ENCODE data around the gene FOXC1. TPM values are rescaled to one million over a fixed set of nuclear protein-coding genes. Genes with fewer than 3 reads are reported as not detected.

The FOXC1 gene
- total RNA-seq, 1 experiment from 2014 or later = 40.7 TPM

DNA sequence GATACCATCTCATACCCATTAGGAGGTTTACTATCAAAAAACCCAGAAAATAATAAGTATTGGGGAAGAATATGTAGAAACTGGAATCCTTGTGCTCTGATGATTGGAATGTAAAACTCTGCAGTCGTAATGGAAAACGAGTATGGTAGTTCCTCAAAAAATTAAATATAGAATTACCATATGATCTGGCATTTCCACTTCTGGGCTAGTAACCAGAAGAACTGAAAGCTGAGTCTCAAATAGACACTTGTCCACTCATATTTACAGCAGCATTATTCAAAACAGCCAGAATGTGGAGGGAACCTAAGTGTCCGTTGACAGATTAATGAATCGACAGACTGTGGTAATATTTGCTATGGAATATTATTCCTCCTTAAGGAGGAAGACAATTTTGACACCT lies 44.3 kb downstream of the FOXC1 start:
- intact Hi-C loops (cut with micrococcal nuclease) = no loop called here
- Histone ChIP-seq H3K79me2 (ENCODE audit: insufficient read depth, low read length) (no peaks in the 10 kb centered on the region), H3K4me3 (replicated peaks in 1 of 2; ENCODE audit: low read depth in 1 of 2, low read length in 2 of 2) (no peak overlapping the region), H3K27me3 (ENCODE audit: insufficient read depth, low read length) (no peaks in the 10 kb centered on the region), H3K27ac (ENCODE audit: low read depth, low read length) (no peak overlapping the region), H3K9ac (ENCODE audit: low read length) (no peak overlapping the region), H2AFZ (ENCODE audit: low read depth, low read length, poor library complexity, severe bottlenecking) (no peak overlapping the region), H3K4me1 (ENCODE audit: control insufficient read depth in 1 of 2, insufficient read depth in 2 of 2, low read length in 2 of 2) (no peaks in the 10 kb centered on the region), H3K9me3 (ENCODE audit: control insufficient read depth in 1 of 2, insufficient read depth in 1 of 2, low read depth in 1 of 2, low read length in 2 of 2) (no peaks in the 10 kb centered on the region), H3K36me3 (ENCODE audit: control insufficient read depth in 1 of 2, insufficient read depth in 2 of 2, low read length in 2 of 2) (no peaks in the 10 kb centered on the region), H4K20me1 (ENCODE audit: insufficient read depth) (no peaks in the 10 kb centered on the region), H3K9me2 (ENCODE audit: insufficient read depth) (no peaks in the 10 kb centered on the region), H3K4me2 (ENCODE audit: low read length) (no peak overlapping the region)
- DNase-seq (ENCODE audit: low read depth, low spot score) = no peak
- ChIA-PET POLR2A (no interaction called here), RAD21 (ENCODE audit: low non-redundant PET in 1 of 2, low total read pairs in 2 of 2, uncharacterized antibody in 2 of 2, unreplicated experiment in 2 of 2) (no interaction called here), CTCF (no interaction called here)
- no TSS peak for BruUV-seq (replicated peaks)
- ATAC-seq = no peak
- TF ChIP-seq CTCF (IDR thresholded peaks at IDR 0.05 in 2 of 3, conservative IDR thresholded peaks at IDR 0.05 in 1 of 3; ENCODE audit: borderline replicate concordance in 1 of 3, insufficient read depth in 1 of 3, low read depth in 2 of 3, low read length in 2 of 3) = no peak
- no peak for TF ChIP-seq YY1 (IDR thresholded peaks at IDR 0.05; ENCODE audit: extremely low read depth, insufficient replicate concordance, low read depth, low read length)

DNA sequence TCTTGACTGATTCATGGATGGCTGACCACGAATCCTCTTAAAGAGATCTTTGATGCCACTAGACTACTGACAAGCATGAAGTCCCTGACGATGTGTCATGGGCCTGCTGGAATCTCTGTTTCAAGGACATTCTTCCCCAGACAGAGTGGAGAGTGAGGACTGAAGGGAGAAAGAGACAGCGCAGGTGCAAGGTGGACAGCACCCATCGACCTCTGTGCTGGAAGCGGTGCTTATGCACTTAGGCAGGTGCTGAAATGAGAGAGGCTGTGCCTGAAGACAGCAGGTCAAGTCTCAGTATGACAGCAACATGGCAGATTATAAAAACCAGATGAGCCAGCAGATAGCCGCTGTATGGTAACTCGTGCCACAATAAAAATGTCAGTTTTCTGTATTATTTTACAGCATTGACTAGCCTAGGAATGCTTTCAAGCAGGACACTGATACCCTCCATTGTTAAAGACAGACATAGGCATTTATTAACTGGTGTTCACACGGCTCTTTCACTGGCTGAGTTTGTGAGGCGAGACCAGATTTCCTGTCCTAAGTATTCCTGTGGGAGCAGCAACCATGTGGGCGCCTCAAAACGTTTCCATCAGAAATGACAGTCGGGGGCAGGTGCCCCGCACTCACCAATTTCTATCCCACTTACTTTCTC lies 47.5 kb downstream of the FOXC1 start:
- Histone ChIP-seq H3K4me1 (ENCODE audit: control insufficient read depth in 1 of 2, insufficient read depth in 2 of 2, low read length in 2 of 2) (no peaks in the 10 kb centered on the region), H3K79me2 (ENCODE audit: insufficient read depth, low read length) (no peaks in the 10 kb centered on the region), H3K4me3 (replicated peaks in 1 of 2; ENCODE audit: low read depth in 1 of 2, low read length in 2 of 2) (no peak overlapping the region), H3K9me2 (ENCODE audit: insufficient read depth) (no peaks in the 10 kb centered on the region), H3K36me3 (ENCODE audit: control insufficient read depth in 1 of 2, insufficient read depth in 2 of 2, low read length in 2 of 2) (no peaks in the 10 kb centered on the region), H3K27me3 (ENCODE audit: insufficient read depth, low read length) (no peaks in the 10 kb centered on the region), H3K9ac (ENCODE audit: low read length) (no peak overlapping the region), H3K9me3 (ENCODE audit: control insufficient read depth in 1 of 2, insufficient read depth in 1 of 2, low read depth in 1 of 2, low read length in 2 of 2) (no peaks in the 10 kb centered on the region), H3K4me2 (ENCODE audit: low read length) (no peak overlapping the region), H2AFZ (ENCODE audit: low read depth, low read length, poor library complexity, severe bottlenecking) (no peak overlapping the region), H4K20me1 (ENCODE audit: insufficient read depth) (no peaks in the 10 kb centered on the region), H3K27ac (ENCODE audit: low read depth, low read length) (no peak overlapping the region)
- POLR2A ChIA-PET = no interaction called here
- CTCF ChIA-PET = no interaction called here
- RAD21 ChIA-PET (ENCODE audit: low non-redundant PET in 1 of 2, low total read pairs in 2 of 2, uncharacterized antibody in 2 of 2, unreplicated experiment in 2 of 2) = no interaction called here
- no peak for ATAC-seq
- BruUV-seq (replicated peaks) = no TSS peak
- DNase-seq (ENCODE audit: low read depth, low spot score) = no peak
- intact Hi-C loops (cut with micrococcal nuclease) = no loop called here
- TF ChIP-seq SP1 (IDR thresholded peaks at IDR 0.05; ENCODE audit: low read depth) (no peak), REST (IDR thresholded peaks at IDR 0.05; ENCODE audit: low read depth) (no peak), CBX3 (IDR thresholded peaks at IDR 0.05; ENCODE audit: low read depth) (no peak), MAX (IDR thresholded peaks at IDR 0.05) (no peak), TCF7L2 (IDR thresholded peaks at IDR 0.05; ENCODE audit: borderline replicate concordance, extremely low read depth, insufficient read depth, insufficient read length) (no peak), ZNF274 (IDR thresholded peaks at IDR 0.05; ENCODE audit: low read depth, low read length) (no peak), JUND (IDR thresholded peaks at IDR 0.05) (no peak), RAD21 (IDR thresholded peaks at IDR 0.05; ENCODE audit: low read depth) (no peak), POLR2A (IDR thresholded peaks at IDR 0.05; ENCODE audit: borderline replicate concordance, extremely low read depth, insufficient read depth, insufficient read length) (no peak), CTCF (IDR thresholded peaks at IDR 0.05 in 2 of 3, conservative IDR thresholded peaks at IDR 0.05 in 1 of 3; ENCODE audit: borderline replicate concordance in 1 of 3, insufficient read depth in 1 of 3, low read depth in 2 of 3, low read length in 2 of 3) (no peak)

All from HCT116 (cell line).